HAP-1 (cell line): Measurements from ENCODE around the gene CTDP1.
"Not testable (repeated sequence)": the region's sequence is repeated elsewhere in the genome, so short reads cannot be mapped to it uniquely, and the experiment has no call there.

Experiments used
- DNase-seq, 2 experiments: peaks; one replicate each; pipeline ENCODE4 v3.0.0-alpha.2; 2016 to 2020; ENCODE audit warnings: low spot score in 2 of 2
- H3K27me3 ChIP-seq: fragments of 250-450 bp; sonication (Bioruptor Pico); 2 replicates; pipeline ENCODE4 v1.5.1; 2020; ENCODE audit warnings: low read depth, mild to moderate bottlenecking, moderate library complexity
- H3K36me3 ChIP-seq: fragments of 250-450 bp; sonication (Bioruptor Pico); replicated peaks from 2 replicates; pipeline ENCODE4 v1.5.1; 2020; ENCODE audit warnings: mild to moderate bottlenecking
- H3K4me1 ChIP-seq: fragments of 250-450 bp; sonication (Bioruptor Pico); 2 replicates; pipeline ENCODE4 v1.5.1; 2020; ENCODE audit warnings: mild to moderate bottlenecking
- H3K4me3 ChIP-seq: fragments of 250-450 bp; sonication (Bioruptor Pico); 2 replicates; pipeline ENCODE4 v1.5.1; 2020; ENCODE audit warnings: mild to moderate bottlenecking, moderate library complexity
- H3K9me3 ChIP-seq: fragments of 250-450 bp; sonication (Bioruptor Pico); 2 replicates; pipeline ENCODE4 v1.5.1; 2020; ENCODE audit warnings: mild to moderate bottlenecking, moderate library complexity
- in situ Hi-C: fragments of 300-500 bp; cut with MboI; formaldehyde crosslinking; loops from 3 replicates; pipeline ENCODE4 v1.14.3; 2020; ENCODE audit warnings: low sequenced_read_pairs, inconsistent platforms, mixed read lengths

CTDP1 gene

DNA sequence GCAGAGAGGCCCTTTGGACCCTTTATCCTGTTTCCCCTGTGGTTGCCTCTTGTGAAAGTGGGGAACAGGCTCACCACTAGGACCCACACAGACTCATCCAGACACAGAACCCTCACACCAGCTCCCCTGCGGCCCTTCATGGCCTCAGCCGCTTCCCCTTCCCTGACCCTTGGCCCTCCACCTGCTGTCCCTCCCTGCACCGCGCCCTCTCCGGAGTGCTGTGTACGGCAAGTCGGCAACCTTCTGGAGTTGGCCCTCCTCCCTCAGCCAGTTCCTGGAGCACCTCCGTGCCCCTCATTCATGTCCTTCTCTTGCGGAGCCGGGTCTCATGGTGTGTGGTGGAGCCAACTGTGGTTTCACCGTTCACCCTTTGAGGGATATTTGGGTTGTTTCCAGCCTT, 44.0 kb downstream of the CTDP1 start:
- in situ Hi-C loops = no loop called here
- Histone ChIP-seq H3K4me1 (no peaks in the 10 kb centered on the region), H3K9me3 (no peaks in the 10 kb centered on the region), H3K27me3 (no peaks in the 10 kb centered on the region), H3K4me3 (no peak overlapping the region), H3K36me3 (0 out of 2 replicates have a peak, but pooled peaks cover 10% of the 10 kb centered on the region)
- DNase-seq = no peak

GRCh38 chr18:79724299-79725080, 44.9 kb downstream of the CTDP1 start:
- DNase-seq = no peak
- Histone ChIP-seq H3K4me3 (no peak overlapping the region), H3K27me3 (no peaks in the 10 kb centered on the region), H3K36me3 (peaks cover 18% of the 10 kb centered on the region), H3K9me3 (no peaks in the 10 kb centered on the region), H3K4me1 (no peaks in the 10 kb centered on the region)
- in situ Hi-C loops = no loop called here

GRCh38 chr18:79725486-79725885, 45.9 kb downstream of the CTDP1 start:
- in situ Hi-C loops = no loop called here
- DNase-seq = no peak

DNA sequence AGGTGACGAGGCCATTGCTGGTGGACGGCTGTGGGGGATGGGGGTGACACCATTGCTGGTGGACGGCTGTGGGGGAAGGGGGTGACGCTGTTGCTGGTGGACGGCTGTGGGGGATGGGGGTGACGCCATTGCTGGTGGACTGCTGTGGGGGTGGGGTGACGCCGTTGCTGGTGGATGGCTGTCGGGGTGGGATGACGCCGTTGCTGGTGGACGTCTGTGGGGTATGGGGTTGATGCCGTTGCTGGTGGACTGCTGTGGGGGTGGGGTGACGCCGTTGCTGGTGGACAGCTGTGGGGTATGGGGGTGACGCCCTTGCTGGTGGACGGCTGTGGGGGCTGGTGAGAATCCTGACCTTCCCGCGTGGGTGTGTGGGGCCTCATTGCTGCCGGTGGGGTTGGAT, 47.1 kb downstream of the CTDP1 start:
- no peaks in the 10 kb centered on the region for H3K27me3 ChIP-seq
- no peak overlapping the region for H3K4me3 ChIP-seq
- in situ Hi-C loops = no loop called here
- peaks cover 26% of the 10 kb centered on the region for H3K36me3 ChIP-seq
- H3K4me1 ChIP-seq = no peaks in the 10 kb centered on the region
- 0 out of 2 replicates have a peak, but pooled peaks cover 6% of the 10 kb centered on the region for H3K9me3 ChIP-seq
- no peak for DNase-seq

More at GRCh38 chr18:79725486-79725885, 45.9 kb downstream of the CTDP1 start:
- H3K4me1 ChIP-seq = no peaks in the 10 kb centered on the region
- no peaks in the 10 kb centered on the region for H3K27me3 ChIP-seq
- H3K36me3 ChIP-seq = peaks cover 22% of the 10 kb centered on the region
- H3K9me3 ChIP-seq = no peaks in the 10 kb centered on the region
- H3K4me3 ChIP-seq = no peak overlapping the region

GRCh38 chr18:79727211-79727610, 47.6 kb downstream of the CTDP1 start:
- no peaks in the 10 kb centered on the region for H3K27me3 ChIP-seq
- 0 out of 2 replicates have a peak, but pooled peaks cover 8% of the 10 kb centered on the region for H3K9me3 ChIP-seq
- H3K4me1 ChIP-seq = no peaks in the 10 kb centered on the region
- H3K4me3 ChIP-seq = no peak overlapping the region
- in situ Hi-C loops = no loop called here
- H3K36me3 ChIP-seq = peaks cover 28% of the 10 kb centered on the region
- DNase-seq = no peak

- H3K4me3 ChIP-seq = no peak overlapping the region
- 0 out of 2 replicates have a peak, but pooled peaks cover 8% of the 10 kb centered on the region for H3K9me3 ChIP-seq
- in situ Hi-C loops = no loop called here
- H3K4me1 ChIP-seq = no peaks in the 10 kb centered on the region
- H3K27me3 ChIP-seq = no peaks in the 10 kb centered on the region
- H3K36me3 ChIP-seq = peaks cover 28% of the 10 kb centered on the region
- DNase-seq = no peak
Observed at GRCh38 chr18:79728931-79729586, 49.5 kb downstream of the CTDP1 start.

DNA sequence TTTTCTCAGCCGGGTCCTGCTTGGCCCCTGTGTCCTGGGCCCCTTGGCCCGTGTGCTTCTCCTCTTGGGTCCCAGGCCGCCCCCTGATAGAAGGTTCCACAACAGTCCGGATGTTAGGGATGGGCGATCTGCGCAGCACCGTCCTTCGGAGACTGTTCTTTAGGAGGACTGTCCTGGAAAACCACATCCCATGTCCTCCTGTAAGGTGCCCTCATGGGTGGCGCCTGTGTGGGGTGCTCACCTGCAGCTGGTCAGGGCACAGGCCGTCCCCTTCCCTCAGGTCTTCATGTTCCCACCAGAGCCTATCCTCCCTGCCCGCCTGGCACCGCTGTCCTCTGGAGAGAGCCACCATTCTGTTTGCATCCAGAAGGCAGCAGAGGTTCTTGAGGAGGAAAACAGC, 50.0 kb downstream of the CTDP1 start:
- Histone ChIP-seq H3K27me3 (no peaks in the 10 kb centered on the region), H3K9me3 (0 out of 2 replicates have a peak, but pooled peaks cover 8% of the 10 kb centered on the region), H3K4me1 (no peaks in the 10 kb centered on the region), H3K36me3 (peaks cover 26% of the 10 kb centered on the region), H3K4me3 (no peak overlapping the region)
- no peak for DNase-seq
- in situ Hi-C loops = no loop called here

DNA sequence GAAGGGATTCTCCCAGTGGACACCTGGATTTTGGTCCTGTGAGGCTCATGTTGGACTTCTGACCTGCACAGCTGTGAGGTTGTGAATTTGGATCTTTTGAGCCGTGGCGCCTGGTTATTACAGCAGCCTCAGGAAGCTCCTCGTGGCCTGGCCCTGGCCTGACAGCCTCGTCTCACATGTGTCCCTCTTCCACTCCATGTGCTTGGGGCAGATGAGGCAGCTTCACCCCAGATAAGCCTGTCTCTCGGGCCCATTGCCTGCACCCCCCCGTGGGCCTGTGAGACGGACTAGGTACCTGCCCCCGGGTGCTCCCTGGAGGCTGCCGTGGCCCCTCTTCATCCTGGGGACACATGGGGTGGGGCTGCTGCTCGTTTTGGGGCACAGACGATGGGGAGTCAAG, 51.2 kb downstream of the CTDP1 start:
- in situ Hi-C loops = no loop called here
- H3K27me3 ChIP-seq = no peaks in the 10 kb centered on the region
- H3K4me3 ChIP-seq = no peak overlapping the region
- DNase-seq = no peak
- peaks cover 33% of the 10 kb centered on the region for H3K36me3 ChIP-seq
- no peaks in the 10 kb centered on the region for H3K4me1 ChIP-seq
- H3K9me3 ChIP-seq = 0 out of 2 replicates have a peak, but pooled peaks cover 8% of the 10 kb centered on the region

GRCh38 chr18:79731881-79732720, 52.5 kb downstream of the CTDP1 start:
- H3K4me1 ChIP-seq, in situ Hi-C loops, H3K9me3 ChIP-seq, DNase-seq, H3K27me3 ChIP-seq, H3K4me3 ChIP-seq: not testable (repeated sequence)
- H3K36me3 ChIP-seq = peaks cover 28% of the 10 kb centered on the region

DNA sequence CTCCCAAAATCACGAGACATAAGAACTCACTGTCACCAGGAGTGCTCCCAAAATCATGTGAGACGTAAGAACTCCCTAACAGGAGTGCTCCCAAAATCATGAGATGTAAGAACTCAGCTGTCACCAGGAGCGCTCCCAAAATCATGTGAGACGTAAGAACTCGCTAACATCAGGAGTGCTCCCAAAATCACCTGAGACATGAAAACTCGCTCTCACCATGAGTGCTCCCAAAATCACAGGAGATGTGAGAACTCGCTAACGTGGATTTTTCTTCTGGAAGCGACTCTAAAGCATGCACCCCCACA, 53.1 kb downstream of the CTDP1 start:
- no peak overlapping the region for H3K4me3 ChIP-seq
- DNase-seq = no peak
- peaks cover 28% of the 10 kb centered on the region for H3K36me3 ChIP-seq
- H3K9me3 ChIP-seq = 0 out of 2 replicates have a peak, but pooled peaks cover 8% of the 10 kb centered on the region
- H3K27me3 ChIP-seq = no peaks in the 10 kb centered on the region
- in situ Hi-C loops = no loop called here
- no peaks in the 10 kb centered on the region for H3K4me1 ChIP-seq

- in situ Hi-C loops = no loop called here
- Histone ChIP-seq H3K36me3 (peaks cover 28% of the 10 kb centered on the region), H3K27me3 (no peaks in the 10 kb centered on the region), H3K9me3 (0 out of 2 replicates have a peak, but pooled peaks cover 8% of the 10 kb centered on the region), H3K4me1 (no peaks in the 10 kb centered on the region), H3K4me3 (no peak overlapping the region)
- no peak for DNase-seq
Observed at GRCh38 chr18:79733135-79733701, 53.6 kb downstream of the CTDP1 start.

- peaks cover 23% of the 10 kb centered on the region for H3K36me3 ChIP-seq
Observed at GRCh38 chr18:79733986-79734770, 54.6 kb downstream of the CTDP1 start.

More at GRCh38 chr18:79733986-79734770, 54.6 kb downstream of the CTDP1 start:
- H3K4me1 ChIP-seq = no peaks in the 10 kb centered on the region
- no peak overlapping the region for H3K4me3 ChIP-seq
- H3K27me3 ChIP-seq = no peaks in the 10 kb centered on the region
- in situ Hi-C loops = no loop called here
- H3K9me3 ChIP-seq = 0 out of 2 replicates have a peak, but pooled peaks cover 8% of the 10 kb centered on the region
- DNase-seq = no peak
